GM18909 (cell line): Measurements from ENCODE around the gene DPF3.

Experiments used
- ATAC-seq: cut with Tn5 transposase; IDR thresholded peaks from one replicate; pipeline ENCODE4 v1.9.1; 2021; ENCODE audit warnings: mild to moderate bottlenecking; ENCODE audit not compliant: unreplicated experiment, poor library complexity

DPF3 gene

DNA sequence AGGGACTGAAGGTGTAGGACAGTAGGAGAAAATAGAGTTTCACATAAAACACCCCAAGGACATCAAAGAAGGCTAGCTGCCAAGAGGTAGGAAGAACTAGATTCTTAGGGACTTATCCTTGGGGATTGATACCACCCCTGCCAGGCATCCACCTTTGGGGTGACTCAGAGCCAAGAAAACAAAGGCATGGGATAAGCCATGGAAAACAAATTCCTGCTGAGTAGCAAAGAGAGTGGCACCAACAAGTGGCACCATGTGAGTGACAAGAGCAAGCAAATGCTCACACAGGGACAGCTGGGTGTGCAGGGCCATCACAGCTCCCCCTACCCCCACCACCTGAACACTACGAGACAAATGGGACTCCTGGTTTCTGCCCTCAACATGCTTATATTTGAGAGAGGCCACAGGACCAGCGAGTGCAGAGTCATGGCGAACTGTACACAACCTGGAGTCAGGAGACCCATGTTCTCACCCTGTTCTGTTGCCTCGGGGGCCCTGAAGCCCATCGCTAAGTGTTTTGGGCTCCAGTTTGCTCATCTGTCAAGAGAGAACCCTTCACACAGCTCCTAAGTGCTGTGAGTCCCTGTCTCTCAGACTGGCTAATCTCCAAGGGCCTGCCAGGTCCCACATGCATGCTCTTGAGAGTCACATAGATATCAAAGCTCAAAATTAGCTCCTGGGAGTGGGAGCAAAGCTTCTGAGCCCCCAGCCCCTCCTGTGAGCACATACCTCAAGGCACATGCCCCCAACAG is 91.9 kb downstream of the DPF3 start:
- no peak for ATAC-seq

DNA sequence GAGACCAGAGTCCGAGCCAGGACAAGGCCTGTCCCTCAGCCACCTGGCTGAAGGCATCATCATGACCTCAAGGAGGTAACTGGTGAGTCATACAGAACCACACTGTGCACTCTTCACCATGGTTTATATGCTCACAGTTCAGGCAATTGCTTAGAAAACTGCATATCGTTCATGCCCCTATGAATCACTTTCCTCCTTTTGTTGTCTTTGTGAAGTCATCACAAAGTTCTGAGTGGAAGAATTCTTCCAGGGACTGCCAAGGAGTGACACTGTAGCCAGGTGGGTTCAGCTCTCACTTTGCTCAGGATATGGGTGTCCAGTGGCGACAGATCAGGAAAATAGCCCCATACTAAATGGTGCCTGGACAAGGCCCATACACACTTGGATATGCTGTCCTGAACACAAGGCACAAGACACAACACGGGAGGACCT is 92.5 kb downstream of the DPF3 start:
- ATAC-seq, result no peak

DNA sequence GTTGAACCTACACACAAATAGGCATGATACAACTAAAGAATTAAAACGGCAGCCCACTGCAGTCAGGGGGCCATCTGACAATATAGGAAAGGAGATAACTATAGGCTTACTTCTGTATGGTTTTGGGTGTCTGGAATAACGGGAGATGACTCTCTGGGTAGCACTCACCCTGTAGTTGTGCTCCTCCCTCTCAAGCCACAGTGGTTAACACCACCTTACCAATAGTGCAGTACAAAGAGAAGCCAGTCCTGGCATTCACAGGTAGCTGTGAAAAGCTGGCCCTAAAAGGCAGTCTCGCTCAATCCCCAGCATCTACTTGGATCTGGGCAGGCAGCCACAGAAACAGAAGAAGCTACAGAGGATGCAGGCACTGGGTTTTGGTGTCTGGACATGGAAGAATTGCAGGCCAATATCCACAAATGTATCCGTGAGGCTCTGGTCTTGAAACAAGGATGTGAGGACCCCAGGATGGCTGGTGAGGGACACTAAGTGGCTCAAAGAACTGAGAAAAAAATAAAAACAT is 93.0 kb downstream of the DPF3 start:
- ATAC-seq, result no peak

DNA sequence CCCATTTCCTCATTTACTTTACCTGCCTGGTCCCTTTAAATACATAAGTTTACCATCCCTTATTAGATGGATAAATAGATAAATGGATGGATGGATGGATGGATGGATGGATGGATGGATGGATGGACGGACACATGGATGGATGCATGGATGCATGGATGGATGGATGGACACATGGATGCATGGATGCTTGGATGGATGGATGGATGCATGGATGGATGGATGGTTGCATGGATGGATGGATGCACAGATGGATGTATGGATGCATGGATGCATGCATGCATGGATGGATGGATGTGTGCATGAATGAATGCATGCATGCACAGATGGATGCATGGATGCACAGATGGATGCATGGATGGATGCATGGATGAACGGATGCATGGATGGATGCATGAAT is 93.6 kb downstream of the DPF3 start:
- no peak for ATAC-seq

DNA sequence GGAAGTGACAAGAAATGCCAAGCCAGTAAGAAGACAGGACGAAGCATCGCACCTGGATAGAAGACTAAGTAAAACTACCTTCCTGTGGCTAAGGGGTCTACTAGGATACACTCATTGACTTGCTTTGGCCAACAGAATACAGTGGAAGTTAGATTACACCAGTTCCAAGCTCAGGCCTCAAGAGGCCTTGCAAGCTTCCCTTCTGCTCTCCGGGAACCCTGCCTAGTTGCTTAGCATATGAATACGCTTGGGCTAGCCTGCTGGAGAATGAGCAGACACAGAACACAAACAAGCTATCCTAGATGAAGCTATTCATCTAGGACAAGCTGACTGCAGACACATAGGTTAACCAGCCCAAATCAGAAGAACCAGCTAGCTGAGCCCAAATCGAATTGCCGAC is 97.0 kb downstream of the DPF3 start:
- ATAC-seq, result no peak

DNA sequence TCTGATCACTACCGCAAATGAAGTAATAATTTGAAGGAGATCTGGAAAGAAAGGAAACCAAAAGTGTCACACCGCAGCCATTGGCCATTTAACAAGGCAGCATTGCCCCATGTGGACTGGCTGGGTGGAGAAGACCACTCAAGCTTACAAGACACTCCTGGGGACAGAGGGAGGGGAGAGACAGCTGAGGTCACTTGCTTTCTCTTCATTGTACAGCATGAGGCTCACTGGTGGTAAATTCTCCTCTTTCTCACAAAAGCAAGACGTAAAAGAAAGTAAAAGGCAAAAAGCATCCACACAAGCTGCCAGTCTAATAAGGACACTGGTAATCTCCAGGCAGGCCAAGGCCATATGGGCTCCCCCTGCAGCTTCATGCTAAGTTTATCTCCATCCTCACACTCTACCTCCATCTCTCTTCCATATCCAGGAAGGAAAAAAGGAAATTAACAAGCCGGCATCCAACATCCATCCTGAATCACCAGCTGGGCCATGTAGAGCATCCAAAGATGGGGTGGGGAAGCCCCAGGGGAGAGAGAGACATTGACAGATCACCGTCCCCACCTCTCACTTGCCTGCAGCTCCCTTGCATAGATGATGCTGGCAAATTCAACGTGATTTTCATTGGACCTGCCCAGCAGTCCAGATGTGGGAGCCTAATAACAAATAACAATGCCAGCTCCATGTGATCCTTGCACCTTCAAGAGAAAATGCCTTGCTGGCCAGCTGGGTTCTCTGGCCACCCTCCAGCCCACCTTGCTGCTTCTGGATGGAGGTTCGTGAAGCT is 100.6 kb downstream of the DPF3 start:
- no peak for ATAC-seq

DNA sequence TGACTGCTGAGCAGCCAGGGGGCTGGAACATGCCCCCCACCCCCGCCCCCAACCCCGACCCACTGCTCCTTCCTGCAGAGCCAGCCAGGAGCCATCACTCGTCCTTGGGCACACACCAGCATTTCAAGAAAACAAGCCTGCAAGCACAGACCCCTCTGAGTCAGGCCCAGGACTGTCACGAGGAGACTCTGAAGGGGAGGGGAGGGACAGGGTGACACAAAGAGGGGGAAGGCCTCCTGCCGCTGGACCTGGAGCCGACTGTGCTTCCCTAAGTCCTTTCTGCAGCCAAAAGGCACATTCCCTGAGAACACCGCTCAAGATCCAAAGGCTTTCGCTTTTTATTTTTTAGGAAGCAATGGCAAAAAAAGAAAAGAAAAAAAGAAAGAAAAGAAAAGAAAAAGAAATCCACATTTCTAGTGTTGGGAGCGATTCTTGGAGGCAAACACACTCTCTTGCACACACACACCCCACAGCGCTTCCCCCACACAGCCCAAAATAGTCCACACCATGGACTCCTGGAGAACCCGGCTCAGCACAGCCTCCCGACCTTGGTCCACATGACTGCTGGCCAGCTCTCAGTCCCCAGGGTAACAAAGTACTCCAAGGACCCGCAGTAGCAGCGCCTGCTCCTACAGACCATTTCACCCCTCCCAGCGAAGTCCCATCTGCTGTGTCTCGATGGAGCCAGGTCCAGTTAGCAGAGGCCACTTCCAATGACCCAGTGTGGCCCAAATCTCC is 101.7 kb downstream of the DPF3 start:
- no peak for ATAC-seq

DNA sequence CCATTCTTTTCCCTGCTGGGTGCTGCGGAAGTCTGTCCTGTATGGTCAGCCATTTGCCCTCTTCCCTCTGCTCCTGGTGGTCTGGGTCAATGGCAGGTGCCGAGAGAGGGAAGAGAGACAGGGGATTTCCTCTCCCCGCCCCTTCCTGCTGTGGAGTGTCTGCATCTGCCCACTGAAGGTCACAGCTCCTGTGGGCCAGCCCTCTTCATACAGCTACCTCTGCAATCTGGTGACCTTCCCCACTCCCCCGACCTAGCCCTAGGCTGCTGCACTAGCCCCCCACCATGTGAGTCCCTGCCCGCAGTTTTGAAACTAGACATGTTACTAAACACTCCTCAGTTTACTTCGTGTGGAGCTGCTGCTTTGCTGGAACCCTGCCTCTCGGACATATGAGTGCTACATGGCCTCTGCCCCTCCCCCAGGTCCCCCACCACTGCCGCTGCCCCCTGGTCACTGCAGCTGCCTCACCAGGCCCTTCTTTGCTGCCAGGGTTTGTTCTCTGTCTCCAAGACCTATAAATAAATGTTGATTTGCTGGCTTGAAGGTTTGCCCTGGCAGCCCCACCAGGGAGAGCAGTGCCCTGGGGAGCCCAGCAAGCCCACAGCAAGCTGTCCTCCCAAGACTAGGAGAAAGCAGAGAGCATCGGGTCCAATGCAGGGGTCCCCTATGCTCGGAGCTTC is 102.9 kb downstream of the DPF3 start:
- ATAC-seq, result no peak

DNA sequence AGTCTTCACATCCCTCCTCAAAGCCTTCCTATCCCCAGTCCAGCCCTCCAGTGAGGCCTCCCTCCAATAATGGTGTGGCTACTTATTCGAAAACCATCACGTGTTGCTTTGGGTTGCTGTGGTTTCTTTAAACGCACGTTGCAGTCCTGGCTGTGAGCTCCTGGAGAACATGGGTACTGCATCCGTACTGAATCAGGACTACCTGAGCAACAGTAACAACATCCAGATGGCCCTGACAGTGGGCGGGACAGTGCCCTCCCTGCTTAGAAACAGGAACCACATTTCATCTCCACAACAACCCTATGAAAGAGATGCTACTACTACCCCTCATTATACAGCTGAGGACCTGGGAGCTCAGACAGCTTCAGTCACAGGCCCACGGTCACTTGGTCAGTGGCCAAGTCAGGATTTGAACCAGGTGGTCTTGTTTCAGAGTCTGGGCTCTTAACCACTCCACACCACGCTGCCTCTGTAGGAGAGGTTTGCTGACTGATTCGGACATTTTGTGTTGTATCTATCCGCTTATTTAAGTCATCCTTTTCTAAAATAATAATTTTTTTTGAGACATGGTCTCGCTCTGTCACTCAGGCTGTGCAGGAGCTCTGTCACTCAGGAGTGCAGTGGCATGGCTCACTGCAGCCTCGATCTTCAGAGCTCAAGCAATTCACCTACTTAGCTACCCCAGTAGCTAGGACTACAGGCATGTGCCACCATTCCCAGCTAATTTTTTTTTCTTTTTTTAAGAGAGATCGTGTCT is 104.8 kb downstream of the DPF3 start:
- ATAC-seq, result no peak

DNA sequence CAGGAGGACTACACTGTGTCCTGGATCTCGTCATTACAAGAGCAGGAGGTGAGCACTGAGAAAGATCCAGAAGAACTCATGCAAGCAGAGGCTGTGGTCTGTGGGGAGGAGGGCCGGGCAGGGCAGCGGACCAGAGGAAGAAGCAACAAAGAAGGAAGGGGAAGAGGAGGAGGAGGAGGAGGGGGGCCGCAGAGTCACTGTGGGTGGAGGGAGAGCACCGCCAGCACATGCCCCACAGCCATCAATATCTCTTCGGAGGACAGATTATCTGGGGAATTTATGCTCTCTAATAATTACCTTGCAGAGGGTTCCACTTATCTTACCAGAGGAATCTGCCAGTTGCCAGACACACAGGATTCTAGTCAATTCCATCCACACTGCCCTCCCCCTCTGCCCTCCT is 105.6 kb downstream of the DPF3 start:
- no peak for ATAC-seq

DNA sequence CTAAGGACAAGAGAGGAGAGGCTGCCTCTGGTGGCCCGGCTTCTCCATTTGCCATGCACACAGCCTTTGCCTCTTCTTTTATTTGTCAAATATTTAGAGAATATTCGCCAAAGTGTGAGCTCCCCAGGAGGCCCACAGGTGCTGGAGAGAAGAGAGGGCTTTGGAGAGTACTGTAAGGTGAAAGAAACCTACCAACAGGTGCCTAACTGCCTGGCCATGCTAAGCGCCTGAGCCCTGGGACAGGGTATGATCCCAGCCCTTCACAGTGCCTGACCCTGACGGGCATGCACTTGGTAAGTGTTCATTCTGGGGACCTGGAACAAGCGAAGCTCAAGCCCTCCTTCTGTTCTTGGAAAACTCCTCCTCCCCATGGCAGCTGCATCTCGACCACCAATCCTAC is 106.1 kb downstream of the DPF3 start:
- ATAC-seq, result no peak

DNA sequence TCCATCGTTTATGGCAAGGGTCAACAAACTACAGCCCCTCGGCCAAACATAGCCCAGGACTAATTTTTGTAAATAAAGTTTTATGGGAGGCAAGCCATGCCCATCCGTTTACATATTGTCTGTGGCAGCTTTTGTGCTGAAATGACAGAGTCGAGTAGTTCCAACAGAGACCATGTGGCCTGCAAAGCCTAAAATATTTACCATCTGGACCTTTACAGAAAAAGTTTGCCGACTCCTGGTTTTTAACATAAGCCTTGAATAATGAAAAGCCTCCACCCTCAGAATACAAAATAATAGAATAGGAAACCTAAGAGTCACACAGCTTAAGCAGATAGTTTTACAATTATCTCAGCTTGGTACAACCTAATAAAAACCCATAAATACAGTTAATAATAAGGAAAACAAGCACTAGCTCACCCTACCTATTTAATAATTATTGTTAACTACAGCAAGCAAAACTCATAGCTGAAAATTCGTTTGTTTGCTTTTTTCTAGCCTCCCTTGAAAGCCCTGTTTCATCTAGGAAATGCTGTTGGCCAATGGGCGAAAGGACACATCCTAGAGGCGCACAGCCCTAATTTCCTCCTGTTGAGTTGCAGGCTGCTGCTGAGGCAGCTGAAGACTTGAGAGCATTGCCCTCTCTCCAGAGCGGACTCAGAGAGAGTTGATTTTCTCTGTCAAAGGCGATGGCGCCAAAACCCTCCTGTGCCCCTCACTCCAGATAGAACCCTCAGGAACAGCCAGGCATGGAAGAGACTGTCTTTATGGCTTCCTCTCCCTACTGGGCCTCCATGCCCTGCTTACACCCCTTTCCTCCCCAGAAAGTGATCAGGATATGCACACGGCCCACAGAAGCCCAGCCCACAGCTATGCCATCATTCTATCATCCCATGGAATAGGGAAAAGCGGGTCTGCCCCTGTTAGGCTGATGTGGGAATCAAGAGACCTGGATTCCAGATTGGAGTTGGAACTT is 107.2 kb downstream of the DPF3 start:
- no peak for ATAC-seq

DNA sequence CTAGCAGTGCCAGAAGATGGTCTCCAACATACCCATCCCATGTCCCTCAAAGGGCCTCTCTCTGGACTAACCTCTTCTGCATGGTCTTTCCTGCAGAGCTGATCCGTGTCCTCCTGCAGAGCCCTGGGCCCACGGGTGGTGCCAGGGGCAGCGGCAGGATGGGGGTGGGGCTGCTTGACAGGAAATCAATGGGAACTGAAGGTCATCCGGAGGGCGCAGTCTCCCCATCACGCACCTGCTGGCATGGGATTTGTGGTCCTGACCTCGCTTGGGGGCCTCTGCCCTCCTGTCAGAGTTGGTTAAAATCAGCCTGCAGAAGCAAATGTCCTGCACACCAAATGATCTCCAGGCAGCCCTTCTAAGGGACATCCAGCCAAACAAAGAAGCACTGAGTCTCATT is 110.2 kb downstream of the DPF3 start:
- ATAC-seq, result no peak

DNA sequence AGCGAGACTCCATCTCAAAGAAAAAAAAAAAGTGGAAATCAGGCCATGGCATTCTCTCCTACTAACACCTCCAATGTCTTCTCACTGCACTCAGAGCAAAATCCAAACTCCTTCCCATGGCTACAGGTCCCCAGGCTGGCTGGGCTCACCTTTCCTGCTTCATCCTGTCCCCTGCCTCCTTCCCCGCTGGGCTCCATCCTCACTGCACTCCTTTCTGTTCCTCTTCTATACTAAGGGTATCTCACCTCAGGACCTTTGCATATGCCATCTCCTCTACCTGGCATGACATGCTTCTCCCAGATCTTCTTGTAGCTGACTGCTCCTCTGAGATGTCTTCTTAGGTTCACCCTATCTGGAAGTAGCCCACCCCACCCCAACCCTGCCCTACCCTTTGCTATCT is 111.1 kb downstream of the DPF3 start:
- no peak for ATAC-seq

DNA sequence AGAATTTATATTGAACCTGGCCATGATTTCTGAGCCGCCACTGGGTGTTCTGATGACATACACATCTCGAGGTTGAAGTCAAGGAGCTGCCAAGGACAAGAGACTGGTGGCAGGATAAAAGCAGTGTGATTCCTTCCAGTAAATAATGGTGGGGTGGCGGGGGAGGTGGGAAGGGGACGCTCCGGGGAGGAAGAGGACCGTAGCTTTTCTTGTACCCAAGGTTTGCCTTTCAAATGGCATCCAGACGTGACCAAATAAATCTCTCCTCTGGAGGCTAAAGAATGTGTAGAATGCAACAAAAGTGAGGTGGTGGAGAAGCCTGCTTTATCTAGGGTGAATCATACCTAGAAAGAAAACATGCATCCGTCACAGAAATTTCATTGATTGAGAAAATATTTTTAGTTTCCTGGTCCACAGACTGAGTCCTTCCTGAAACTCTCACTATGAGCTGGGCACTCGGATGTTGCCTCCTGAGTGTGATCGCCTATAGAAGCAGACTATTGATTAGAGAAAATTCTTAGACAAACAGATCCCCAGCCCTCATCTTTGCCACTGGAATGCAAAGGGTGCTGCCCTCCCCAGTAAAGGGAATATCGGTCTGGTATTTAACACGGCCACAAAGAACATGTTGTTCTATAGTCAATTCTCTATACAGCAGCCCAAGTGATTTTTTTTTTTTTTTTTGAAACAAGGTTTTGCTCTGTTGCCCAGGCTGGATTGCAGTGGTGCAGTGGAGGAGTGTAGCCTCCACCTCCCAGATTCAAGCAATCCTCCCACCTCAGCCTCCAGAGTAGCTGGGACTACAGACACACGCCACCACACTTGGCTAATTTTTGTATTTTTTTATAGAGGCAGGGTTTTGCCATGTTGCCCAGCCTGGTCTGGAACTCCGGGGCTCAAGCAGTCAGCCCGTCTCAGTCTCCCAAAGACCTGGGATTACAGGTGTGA is 112.1 kb downstream of the DPF3 start:
- ATAC-seq, result no peak

DNA sequence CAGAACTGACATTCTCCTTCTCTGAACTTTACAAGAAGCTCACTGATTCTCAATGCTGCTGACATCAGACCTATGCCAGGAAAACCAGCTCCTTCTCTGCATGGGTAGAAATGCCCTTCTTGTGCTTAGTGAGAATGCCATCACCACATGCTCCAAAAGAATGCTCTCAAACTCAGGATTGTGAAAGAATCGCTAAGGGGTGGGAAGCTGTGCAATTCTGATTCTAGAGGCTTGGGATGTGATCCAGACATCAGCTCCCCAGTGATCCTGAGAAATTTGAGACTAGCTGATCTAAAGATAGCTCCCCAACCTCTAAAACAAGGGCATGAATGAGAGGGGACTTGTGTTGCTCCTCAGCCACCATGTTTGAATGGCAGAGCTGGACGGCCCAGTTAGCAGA is 113.2 kb downstream of the DPF3 start:
- no peak for ATAC-seq

DNA sequence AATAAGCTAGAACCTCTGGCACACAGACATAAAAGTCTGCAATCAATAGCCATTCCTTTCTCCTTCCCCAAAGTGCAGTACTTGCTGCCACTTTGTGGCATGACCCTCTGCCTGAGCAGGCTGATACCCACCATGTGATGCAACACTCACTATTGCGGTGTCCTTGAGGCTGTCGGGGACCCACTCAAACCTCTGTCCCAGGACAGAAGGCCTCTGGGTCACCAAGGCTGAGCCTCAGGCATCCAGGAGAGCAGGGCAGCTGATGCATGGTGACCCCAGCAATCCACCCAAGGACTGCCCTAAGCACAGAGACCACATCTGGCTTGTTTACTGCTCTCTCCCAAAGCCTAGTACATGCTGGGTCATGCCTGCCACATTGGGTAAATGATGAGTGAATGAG is 114.2 kb downstream of the DPF3 start:
- no peak for ATAC-seq

DNA sequence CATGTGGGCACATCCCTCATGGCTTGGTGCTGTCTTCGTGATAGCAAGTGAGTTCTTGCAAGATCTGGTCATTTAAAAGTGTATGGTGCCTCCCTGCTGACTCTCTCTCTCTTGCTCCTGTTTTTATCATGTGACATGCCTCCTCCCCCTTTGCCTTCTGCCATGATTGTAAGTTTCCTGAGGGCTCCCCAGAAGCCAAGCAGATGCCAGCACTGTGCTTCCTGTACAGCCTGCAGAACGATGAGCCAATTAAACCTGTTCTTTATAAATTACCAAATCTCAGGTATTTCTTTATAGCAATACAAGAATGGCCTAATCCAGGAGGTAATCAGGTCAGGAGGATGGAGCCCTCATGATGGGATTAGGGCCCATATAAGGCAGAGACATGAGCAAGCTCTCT is 116.3 kb downstream of the DPF3 start:
- ATAC-seq, result no peak
